ENCODE results near the gene TMEM150A.
"Not testable (repeated sequence)": the region's sequence is repeated elsewhere in the genome, so short reads cannot be mapped to it uniquely, and the experiment has no call there.

The TMEM150A gene

DNA sequence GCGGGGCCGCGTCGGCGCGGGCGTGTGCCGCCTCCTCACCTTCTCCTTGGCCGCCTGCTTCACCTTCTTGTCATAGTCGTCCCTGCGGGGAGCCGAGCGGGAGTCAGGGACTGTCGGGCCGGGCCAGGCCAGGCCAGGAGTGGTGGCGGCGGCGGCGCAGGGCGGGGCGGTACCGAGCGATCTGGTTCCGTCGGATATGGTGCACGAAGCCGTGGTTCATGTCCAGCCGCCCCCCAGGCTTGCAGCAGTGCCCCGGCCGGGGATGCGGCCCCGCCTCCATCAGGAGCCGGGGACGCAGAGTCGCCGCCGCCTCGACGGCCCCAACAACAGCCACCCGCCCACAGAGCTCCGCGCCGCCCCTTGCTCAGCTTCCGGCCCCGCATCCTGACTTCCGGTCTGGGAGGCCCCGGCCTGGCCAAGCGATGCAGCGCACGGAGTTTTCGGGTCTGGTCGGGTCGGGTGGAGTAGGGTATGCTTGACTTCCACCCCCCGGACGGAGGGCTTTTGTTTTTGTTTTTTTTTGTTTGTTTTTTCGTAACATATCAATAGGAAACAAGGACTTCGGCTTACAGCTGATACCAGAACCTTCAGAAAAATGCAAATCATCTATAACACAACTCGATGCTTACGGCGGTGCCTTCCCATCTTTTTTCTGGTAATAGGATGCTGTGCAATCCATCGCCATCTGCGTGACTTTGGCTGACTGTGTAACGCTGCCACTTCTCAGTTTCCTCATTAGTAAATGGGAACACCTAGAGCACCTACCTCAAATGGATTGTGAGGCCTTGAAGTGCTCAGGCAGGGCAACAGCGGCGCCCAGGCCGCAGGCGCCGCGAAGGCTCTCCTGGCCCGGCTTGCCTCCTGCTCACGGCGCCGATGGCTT lies 9.4 kb upstream of the TMEM150A start, which contains the start of gene C2orf68:
Gene C2orf68 (minus strand): TSS at position 362 of the 883 bp plus-strand sequence. CDS start 82 bp downstream, at position 280.
- DNase-seq: peak; percentile 83

DNA sequence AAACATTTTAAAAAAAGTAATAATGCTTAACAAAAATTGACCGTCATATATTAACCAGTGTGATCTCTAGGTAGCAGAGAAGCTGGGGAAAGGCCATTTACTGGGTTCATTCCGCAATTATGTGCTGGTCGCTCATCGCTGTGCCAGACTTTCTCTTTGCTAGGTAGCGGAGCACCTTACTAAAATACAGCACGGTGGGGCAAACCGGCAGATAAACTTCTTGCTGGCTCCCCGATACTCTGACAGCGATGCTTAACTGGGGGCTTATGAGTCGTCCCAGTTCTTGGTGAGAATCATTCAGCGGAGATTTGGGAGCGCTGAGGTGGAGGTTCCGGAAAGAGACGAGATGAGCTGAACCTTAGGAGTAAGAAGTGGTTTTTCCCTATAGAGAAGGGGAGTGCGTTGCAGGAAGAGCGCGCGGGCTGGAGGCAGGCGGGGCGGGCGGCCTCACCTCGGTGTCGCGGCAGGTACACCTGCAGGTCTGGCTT lies 8.8 kb upstream of the TMEM150A start:
- no peak for DNase-seq

DNA sequence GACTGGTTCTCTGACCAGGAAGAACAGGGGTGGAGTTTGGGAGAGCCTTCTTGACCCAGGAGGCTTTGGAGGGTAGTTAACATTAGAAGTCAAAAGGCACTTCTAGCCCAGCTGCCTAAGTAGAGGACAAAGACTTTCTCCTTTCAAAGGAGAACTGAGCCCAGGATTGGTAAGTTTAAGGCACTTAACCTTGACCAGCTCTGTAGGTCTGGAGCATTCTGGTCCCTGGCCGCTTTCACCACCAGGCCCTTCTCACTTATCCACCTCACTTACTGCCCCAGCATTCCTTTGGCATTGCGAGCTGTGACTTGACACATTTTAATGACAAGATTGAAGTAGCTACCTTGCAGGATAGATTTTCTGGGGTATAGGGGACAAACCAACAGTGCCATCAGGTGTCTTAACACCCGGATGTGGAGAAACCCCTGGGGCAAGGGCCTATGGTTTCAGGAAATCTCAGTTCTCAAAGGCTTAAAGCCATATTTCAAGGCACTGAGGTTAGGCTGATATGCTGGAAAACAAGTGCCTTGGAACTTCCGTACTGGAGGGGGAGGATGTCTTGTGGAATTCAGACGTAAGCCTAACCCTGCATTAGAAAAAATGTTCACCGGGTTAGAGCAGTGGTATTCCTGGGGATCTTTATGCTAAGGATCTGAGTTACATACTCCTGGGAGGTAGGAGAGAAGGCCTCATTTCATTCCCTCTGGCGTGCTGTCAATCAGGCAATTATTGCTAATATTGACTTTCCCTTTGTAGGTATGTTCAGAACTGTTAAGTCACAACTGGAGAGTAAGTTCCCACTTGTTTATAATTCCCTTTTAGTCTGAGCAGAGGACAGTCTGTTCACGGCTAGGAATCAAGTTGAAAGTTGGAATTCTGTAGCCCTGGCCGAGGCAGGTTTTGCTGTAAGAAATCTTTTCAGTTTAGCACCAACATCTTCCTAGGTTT lies 5.0 kb upstream of the TMEM150A start:
- no peak for DNase-seq

DNA sequence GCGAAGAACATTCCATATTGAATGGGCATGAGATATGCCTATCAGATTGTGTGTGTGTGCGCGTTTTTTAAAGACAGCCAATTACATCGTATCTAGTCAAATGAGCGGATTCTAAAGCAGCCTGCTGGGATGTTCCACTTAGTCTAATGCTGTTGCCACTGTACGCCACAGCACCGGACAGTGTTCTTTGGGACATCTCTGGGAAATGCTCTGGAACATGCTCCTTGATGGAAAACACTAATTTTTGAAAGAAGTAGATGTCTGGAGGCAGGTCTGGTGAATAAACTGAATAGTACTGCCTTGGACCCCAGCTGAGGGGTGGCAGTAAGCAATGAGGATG lies 3.6 kb upstream of the TMEM150A start:
- no peak for DNase-seq

DNA sequence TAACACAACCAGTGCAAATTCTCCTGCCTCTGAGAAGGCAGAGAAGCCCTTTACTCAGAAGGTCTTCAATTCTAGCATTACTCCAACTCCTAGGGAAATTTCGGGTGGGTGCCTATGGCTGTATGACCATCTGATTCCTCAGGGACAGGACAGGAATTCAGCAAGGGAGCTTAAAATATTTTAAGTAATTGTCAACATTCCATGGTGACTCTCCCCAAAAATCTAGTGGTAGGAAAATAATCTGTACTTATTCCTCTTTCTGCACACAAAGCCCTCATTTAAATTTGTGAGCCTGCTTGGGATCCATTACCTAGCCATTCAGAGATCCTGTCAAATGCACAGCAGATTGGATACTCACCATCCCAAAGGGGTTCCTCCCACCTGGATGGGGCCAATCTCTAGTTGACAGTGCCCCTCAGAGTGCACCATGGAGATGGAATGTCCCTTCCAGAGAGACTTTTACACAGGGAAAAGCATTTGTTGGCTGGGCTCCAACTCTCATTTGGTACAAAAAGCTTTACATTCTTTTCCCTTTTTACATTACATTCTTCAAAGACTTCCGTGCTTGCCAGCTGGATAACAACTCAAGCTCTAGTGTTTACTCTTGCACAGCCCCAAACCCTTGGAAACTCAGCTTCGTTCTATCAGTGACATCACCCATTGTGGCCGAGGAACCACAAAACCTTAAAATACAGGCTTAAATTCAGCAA lies 3.1 kb upstream of the TMEM150A start:
- DNase-seq: no peak

DNA sequence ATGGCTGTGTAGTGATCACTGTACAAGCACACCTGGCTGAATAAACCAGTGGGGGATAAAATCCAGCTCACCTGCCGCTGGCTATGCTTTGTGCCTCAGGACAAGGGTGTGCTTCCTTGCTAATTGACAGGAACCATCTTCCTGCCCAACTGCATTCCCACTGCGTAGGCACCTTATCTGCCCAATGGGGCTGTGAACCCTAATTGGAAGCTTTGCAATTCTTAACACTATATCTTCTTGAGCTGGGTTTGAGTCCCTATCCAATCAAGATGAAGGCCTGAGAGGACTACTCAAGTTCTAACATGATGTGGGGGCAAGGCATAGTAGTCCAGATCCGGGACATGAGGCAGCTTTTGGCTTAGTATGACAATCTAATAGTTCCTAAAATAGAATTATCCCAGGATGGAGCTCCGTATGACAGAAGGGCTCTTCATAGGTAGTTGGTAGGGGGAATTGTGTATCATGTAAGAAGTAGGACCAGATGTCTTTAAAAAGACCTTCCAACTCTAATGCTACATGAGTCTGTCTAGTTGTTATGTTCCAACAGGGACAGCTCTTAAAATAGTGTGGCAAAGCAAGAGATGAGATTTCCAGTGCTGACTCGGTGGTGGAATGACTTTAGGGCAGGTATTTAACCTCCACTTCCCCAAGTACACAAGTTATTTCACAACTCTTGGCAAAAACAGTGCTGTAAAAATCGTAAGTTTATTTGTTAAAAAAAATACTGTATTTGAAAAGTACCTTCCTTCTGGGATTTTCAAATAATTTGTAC lies 2.3 kb upstream of the TMEM150A start:
- DNase-seq: no peak

DNA sequence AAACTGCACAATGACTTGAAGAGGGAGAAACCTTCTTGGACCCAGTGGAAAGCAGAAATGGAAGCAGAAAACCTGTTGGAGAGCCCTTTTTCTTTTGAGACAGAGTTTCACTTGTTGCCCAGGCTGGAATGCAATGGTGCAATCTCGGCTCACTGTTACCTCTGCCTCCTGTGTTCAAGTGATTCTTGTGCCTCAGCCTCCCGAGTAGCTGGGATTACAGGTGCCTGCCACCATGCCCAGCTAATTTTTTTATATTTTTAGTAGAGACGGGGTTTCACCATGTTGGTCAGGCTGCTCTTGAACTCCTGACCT lies 1.6 kb upstream of the TMEM150A start:
- not testable (repeated sequence) for DNase-seq

DNA sequence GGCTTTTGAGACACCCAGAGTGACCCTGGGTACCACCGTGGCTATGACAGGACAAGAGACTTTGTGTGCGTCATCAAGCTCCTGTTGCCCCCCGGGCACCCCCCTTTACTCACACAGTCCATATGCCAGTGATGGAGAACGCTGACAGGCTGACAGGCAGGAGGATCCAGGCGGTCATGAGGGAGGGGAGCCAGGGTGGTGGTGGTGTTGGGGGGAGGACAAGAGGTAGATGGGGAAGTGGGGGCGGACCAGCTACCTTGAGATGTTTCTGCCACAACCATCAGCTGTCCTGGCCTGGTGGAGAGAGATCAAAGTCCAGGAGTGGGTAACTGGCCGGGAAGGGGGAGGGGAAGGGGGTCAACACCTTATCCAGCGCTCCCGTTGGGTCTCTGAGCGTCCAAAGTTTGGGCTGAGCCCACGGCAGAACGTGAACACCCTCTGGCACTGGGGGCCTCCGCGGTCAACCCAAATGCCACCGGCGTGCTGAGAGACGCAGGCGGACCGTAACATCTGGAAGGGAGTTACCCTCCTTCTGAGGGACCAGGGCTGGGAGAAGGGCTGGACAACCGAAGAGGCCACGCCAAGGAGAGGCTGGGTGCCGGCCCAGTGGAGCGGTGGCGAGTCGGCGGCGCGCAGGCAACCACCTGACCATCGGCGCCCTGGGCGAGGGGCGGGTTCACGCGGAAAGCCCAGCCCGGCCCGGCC lies 575 bp downstream of the TMEM150A start:
- no peak for DNase-seq

DNA sequence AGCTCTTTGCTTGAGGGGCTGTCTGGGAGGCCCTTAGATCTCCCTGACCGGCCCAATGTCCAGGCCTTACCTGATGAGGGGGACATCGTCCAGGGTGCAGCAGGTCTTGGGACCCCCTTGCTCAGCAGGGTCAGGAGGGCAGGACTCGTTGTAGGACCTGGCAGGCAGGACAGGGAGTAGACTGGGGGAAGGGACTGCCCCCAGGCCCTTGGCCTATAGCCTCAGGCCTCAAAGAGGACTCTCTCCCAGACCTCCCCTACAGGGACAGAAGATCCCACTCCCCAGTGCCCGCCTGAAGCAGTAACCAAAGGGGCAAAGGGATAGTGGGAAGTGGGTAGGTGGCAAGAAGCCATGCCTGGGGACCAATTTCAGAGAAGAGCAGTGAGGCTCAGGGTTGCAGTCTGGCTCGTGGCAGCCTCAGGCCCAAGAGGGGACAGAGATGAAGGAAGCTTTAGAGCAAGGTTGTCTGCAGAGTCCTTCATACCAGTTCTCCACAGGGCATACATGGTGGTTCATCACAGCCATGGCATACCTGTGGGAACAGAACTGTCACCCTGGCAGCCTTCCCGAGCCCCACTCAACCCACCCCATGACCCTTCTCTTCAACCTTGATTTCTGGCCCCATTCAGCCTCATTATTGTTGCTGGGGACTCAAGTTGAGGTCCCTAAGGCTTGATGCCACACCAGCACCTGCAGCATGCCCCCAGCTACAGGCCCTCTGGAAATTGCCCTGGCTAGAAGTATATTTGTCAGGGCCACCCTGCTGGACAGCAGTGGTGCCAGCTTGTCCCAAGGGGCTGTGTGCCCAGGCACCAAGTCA lies 1.3 kb downstream of the TMEM150A start:
- DNase-seq: no peak

DNA sequence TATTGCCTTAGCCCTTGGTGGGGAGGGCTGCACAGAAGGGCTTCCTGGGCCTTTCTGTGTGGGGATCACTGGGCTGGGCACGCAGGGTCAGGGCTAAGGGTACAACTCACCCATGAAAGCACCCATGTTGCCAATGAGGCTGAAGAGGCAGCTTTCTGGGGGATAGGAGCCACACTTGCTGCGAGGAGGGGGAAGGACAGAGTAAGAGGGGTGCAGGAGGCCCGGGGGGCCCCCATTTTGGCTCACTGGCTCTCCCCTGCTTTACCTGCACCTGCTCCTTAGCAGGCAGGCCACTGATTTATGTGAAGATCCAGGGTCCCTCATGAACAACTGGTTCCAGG lies 2.3 kb downstream of the TMEM150A start:
- no peak for DNase-seq

DNA sequence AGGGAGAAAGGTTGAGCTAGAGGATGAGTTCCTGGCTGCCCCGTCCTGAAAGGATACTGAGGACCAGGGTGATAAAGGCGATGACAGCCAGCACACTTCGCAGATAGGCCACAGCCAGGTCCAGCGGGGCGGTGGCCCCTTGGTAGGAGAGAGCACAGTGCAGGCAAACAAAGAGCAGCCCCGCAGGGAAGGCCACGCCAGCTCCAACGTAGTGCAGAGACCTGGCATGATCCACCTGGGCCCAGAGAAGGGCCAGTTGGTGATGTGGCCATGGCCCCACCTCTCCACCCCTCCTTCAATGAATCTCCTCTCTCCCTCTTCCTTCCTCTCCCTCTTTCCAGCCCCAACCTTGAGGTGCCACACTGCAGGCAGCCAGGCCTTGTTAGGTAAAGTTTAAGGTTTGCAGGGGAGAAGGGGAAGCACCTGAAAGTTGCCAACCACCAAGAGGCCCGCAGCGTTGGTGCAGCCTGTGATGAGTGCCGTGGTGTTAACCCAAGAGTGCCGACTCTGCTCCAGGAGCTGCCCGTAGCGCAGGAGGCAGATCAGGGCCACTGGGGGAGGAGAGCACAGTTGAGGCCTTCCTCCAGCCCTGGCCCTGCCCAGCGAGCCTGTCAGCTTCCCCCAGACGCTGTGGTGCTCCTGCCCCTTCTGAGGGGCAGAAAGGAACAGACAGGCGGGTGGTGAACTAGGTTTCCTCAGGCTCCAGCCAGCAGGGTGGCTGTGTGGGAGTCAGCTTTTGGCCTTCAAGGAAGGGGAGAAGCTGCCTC lies 2.8 kb downstream of the TMEM150A start:
- DNase-seq: no peak

DNA sequence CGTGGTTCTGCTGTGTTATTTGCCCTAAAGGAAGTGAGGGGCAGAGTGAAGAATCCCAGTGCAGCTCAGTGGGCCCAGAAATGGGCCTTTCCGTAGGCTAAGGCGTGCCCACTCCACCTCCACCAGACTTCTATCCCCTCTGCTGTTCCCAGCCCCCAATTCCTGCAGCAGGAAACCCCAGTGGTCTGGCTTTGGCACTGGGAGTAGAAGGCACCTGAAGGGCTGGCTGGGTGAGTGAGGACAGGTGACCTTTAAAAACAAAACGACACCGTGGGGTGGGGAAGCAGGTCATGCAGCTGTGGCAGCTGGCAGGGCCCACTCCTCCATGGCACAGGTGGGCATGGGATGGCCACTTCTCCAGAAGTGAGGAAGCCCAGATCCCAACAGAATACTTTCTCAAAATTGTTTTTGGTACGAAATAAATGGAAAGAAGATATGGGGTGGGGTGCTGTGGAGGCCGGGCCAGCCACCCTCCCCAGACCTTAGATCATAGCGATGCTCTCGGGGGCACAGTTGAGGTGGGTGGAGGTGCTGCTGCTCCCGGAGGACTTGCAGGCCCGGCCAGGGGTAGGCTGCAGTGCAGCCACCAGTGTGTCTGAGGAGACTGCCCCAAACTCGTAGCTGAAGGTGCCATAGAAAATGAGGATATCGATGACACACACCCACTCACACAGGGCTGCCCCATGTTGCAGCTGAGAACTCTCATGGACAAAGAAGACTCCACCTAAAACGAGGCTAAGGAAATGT lies 3.7 kb downstream of the TMEM150A start:
- no peak for DNase-seq

DNA sequence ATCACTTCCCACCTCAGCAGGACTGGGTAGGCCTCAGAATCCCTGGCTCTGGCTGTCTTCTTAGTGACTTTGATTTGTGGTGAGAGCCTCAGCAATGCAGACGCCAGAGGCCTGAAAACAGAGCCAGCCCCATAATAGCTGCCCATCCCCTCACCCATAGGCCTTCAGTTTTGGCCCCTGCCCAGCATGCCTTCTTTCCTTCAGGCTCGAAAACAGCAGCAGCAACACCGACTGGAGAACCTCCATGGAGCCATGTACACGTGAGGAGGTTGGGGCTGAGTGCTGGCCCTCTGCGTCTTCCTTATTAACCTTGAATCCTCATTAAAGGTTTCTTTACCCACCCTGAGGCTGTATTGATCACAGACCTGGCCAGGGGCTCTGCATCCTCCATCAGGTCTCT lies 5.3 kb downstream of the TMEM150A start:
- no peak for DNase-seq

DNA sequence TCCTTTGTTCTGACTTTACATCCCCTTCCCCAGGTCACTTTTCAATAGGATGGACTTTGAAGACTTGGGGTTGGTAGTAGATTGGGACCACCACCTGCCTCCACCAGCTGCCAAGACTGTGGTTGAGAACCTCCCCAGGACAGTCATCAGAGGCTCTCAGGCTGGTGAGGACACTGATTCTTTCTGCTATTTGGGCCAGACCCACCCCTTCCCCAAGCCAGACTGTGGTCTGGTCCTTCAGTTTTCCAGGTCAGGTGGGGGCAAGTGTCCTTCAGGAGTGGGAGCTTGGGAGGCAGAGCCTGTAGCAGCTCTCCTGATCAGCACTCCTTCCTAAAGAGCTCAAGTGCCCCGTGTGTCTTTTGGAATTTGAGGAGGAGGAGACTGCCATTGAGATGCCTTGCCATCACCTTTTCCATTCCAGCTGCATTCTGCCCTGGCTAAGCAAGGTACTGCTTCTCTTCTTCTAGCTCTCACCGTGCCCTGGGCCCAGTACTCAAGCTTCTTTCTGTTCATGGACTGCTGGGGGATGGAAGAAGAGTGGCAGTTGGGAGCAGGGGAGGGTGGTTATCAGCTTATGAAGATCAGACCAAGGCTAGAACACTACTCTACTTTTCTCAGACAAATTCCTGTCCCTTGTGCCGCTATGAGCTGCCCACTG lies 5.9 kb downstream of the TMEM150A start:
- DNase-seq: no peak

DNA sequence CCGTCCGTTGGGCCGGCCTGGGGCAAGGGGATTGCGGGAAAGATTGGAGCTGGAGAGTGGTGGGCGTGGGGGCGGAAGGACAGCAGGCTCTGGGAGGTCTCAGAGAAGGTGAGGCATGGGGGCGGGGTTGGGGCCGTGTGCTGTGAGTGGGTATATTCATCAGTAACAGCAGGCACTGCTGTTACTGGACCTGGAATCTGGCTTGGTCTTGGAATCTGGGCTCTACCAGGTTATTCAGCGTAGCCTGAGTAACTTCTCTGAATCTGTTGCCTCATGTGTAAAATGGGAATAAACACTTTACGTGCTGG lies 6.5 kb downstream of the TMEM150A start:
- no peak for DNase-seq

DNA sequence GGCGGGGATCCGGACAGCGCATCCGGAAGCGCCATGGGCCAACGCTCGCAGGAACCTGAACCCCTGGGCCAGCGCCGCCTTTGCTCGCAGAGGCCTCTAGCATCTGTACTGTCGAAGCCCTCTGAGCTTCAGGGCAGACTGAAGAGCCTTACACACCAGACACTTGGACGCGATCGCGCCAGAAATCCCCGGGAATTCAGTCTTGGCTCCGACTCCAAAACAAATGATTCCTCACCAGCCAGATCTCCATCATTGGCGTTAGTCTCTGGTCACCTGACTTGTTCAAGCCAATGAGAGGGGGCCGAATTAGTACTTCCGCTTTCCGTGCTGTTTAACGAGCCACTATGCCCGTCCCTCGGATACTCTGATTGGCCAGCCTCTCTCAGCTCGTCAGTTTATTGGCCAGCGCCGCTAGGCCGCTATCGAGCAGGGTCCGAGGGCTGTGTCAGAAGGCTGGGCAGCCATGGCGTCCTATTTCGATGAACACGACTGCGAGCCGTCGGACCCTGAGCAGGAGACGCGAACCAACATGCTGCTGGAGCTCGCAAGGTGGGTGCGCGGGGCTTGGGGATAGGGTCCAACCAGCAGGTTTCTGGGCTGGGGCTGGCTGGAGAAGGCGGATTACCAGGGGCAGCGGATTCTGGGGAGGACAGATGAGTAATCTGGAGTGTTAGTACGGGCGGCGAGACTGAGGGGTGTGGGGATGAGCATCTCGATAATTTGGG lies 7.0 kb downstream of the TMEM150A start, which contains the start of gene RNF181:
Gene RNF181 (plus strand): TSS at position 445 of the 725 bp plus-strand sequence. CDS start 19 bp downstream, at position 464.
- DNase-seq: peak; percentile 93

DNA sequence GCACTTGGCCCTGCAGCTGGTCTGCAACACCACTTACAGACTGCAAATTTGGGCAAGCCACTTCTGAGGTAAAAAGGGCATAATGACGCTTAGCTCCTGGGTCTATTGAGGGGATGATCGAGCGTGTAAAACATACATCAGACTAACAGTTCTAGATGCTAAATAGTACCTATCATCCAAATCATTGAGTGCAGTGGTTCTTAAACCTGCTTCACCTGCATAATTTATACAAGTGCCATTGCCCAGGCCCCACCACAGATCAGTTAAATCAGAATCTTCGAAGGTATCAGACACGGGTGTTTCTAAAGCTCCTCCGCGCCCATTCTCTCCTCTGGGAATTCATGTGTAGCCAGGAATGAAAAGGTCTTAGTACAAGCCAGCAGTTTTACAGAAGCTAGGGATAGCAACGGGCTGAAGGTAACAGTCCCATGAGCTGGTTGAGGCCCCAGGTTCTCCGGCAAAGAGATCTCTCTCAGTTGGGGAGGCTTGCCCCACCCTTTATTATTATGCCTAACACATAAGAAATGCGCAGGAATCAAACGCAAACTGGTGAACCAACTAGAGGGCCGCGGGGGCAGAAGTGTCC lies 7.7 kb downstream of the TMEM150A start:
- no peak for DNase-seq

DNA sequence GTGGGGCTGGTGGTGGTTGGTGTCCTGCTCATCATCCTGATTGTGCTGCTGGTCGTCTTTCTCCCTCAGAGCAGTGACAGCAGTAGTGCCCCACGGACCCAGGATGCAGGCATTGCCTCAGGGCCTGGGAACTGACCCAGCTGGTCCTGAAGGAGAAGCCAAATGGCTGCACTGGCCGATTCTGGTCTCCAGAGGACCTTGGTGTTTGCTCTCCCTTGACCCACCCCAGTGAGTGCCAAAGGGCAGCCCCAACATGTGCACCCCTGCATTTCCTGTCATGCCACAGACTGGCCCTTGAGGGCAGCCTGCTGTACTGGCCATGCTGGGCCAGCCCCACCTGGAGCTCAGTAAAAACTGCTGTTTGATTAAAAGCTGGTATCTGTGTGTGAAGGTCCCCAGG lies 9.5 kb downstream of the TMEM150A start:
- DNase-seq: no peak

Measured in CD4-positive, alpha-beta T cell treated with Interferon gamma for 1 hour (primary cell).